Activated naive CD8-positive, alpha-beta T cell treated with anti-CD3 and anti-CD28 coated beads for 36 hours (primary cell): ENCODE results near the gene SERPING1. TPM values are rescaled to one million over a fixed set of nuclear protein-coding genes. Genes with fewer than 3 reads are reported as not detected.

Experiments
- total RNA-seq, 2 experiments: library from RNA; stranded (reverse); gene quantifications; one replicate each; pipeline ENCODE4 v1.2.3, GENCODE V29; 2021

SERPING1 gene
- total RNA-seq, 2 experiments from 2014 or later = 0.41 to 0.68 TPM

Other genes starting within 250 kb of the SERPING1 start
- gene PRG3, start 216.5 kb upstream of the SERPING1 start, total RNA-seq = not detected
- gene PRG2, start 207.0 kb upstream of the SERPING1 start, total RNA-seq = 1 to 10 TPM in 1 of 2 experiments, under 1 TPM in 1; 0.54 to 2.1 TPM
- gene SLC43A3, start 170.6 kb upstream of the SERPING1 start, total RNA-seq = 100 to 1,000 TPM; 331 to 348 TPM
- gene RTN4RL2, start 137.2 kb upstream of the SERPING1 start, total RNA-seq = under 1 TPM; 0.43 to 0.44 TPM
- 10 to 100 TPM; 36.8 to 37.1 TPM for gene SLC43A1, start 82.0 kb upstream of the SERPING1 start, total RNA-seq
- gene TIMM10, start 66.9 kb upstream of the SERPING1 start, total RNA-seq = 100 to 1,000 TPM; 134 to 137 TPM
- gene SMTNL1, start 60.1 kb upstream of the SERPING1 start, total RNA-seq = not detected
- 100 to 1,000 TPM; 200 to 208 TPM for gene UBE2L6, start 30.0 kb upstream of the SERPING1 start, total RNA-seq
- under 1 TPM; 0.38 to 0.56 TPM for gene YPEL4, start 52.2 kb downstream of the SERPING1 start, total RNA-seq
- 10 to 100 TPM; 22.0 to 22.2 TPM for gene CLP1, start 60.1 kb downstream of the SERPING1 start, total RNA-seq
- 10 to 100 TPM; 74.0 to 78.6 TPM for gene ZDHHC5, start 70.4 kb downstream of the SERPING1 start, total RNA-seq
- gene MED19, start 114.5 kb downstream of the SERPING1 start, total RNA-seq = 10 to 100 TPM; 13.8 to 14.9 TPM
- 10 to 100 TPM; 94.9 to 99.1 TPM for gene TMX2, start 114.9 kb downstream of the SERPING1 start, total RNA-seq
- gene SELENOH, start 143.8 kb downstream of the SERPING1 start, total RNA-seq = 100 to 1,000 TPM; 255 to 290 TPM
- gene BTBD18, start 154.1 kb downstream of the SERPING1 start, total RNA-seq = not detected
- gene CTNND1, start 164.1 kb downstream of the SERPING1 start, total RNA-seq = 1 to 10 TPM; 6.4 to 8.2 TPM